Uterus (tissue), 4 donors: Measurements from ENCODE around the gene CCNY. TPM values are rescaled to one million over a fixed set of nuclear protein-coding genes. Genes with fewer than 3 reads are reported as not detected.

Experiments
- DNase-seq, 2 donors: peaks; one replicate each; pipeline ENCODE4 v3.0.0-alpha.2; 2019 to 2020
- H3K27ac ChIP-seq, 2 donors: fragments of 200-600 bp; sonication (generic); 1 replicate in 1 of 2; 2 replicates in 1 of 2; pipeline ENCODE4 v1.5.1; 2016 to 2018
- H3K27me3 ChIP-seq, 2 donors: fragments of 200-600 bp; sonication (generic); one replicate each; pipeline ENCODE4 v1.5.1; 2018 to 2019; ENCODE audit warnings: control low read depth in 1 of 2
- H3K36me3 ChIP-seq, 2 donors: fragments of 200-600 bp; sonication (generic); one replicate each; pipeline ENCODE4 v1.5.1; 2019; ENCODE audit warnings: control low read depth in 1 of 2
- H3K4me1 ChIP-seq, 2 donors: fragments of 200-600 bp; sonication (generic); one replicate each; pipeline ENCODE4 v1.5.1; 2018 to 2019; ENCODE audit warnings: control low read depth in 1 of 2
- H3K4me3 ChIP-seq, 2 donors: fragments of 200-600 bp; sonication (generic); 1 replicate in 1 of 2; 2 replicates in 1 of 2; pipeline ENCODE4 v1.5.1; 2018 to 2019; ENCODE audit warnings: mild to moderate bottlenecking in 1 of 2
- H3K9me3 ChIP-seq, 2 donors: fragments of 200-600 bp; sonication (generic); one replicate each; pipeline ENCODE4 v1.5.1; 2019; ENCODE audit warnings: control low read depth in 1 of 2
- POLR2A ChIP-seq, 2 donors: fragments of 450-650 bp; IDR thresholded peaks; one replicate each; pipeline ENCODE4 v1.6.1; 2016; ENCODE audit warnings: antibody characterized with exemption in 2 of 2, mild to moderate bottlenecking in 1 of 2, moderate library complexity in 1 of 2
- intact Hi-C: fragments of 100-400 bp; cut with DNase I; formaldehyde crosslinking; loops from one replicate; pipeline ENCODE4 v1.15.1; 2023; ENCODE audit warnings: low total_unique reads
- total RNA-seq, 4 donors: library from RNA; depleted of rRNA in 3 of 4; stranded (reverse); fragments of >200 nt in 3 of 4; gene quantifications; one replicate each; pipeline versions ENCODE4 v1.1.0 to v1.2.4, GENCODE V29; 2014 to 2023
- TF ChIP-seq, protein P1 (sequence below), 4 experiments: fragments of 200-600 bp in 2 of 4; fragments of 450-650 bp in 2 of 4; sonication (generic) in 2 of 4; IDR thresholded peaks; one replicate each; pipeline ENCODE4 v1.5.1; 2016 to 2019; ENCODE audit warnings: antibody characterized with exemption in 4 of 4, mild to moderate bottlenecking in 2 of 4, moderate library complexity in 1 of 4
- donor health status: DM: yes; HTN: yes; CAD: no.

The CCNY gene
- total RNA-seq, 4 donors from 2014 or later: 28.2 to 79.2 (median 46.2) TPM

DNA sequence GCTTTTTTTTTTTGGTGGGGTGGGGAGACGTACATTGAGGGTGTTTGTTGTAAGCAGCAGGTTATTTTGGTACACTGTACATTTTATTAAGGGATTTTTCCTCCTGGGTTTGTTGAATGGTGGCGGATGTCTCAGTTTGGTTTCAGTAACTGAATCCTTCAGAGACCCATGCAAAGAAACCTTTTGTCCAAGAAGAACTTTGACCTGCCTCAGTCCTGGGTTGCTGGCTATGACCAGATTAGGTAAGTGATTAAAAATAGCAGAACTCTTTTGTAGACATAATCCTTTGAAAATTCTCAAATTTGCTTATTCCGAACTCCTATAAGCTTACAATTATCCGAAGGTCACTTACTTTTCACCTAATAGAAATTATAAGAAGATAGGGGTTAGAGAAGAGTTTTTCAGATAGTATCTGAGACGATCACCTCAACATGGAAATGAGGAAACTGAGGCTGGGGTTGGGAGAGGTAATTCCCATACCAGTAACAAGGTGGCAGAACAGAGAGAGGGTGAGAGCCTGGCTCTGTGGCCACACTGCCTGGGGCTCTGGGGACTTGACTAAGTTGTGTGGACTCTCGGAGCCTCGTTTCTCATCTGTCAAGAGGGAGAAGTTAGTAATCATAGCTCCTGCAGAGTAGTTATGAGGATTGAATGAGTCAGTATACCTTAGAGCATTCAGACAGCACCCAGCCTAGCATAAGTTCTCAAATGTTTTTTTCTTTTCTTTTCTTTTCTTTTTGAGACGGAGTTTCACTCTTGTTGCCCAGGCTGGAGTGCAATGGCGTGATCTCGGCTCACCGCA is 87.4 kb downstream of the CCNY start:
- Histone ChIP-seq H3K27me3 (no peaks in the 10 kb centered on the region), H3K4me3 (no peak overlapping the region), H3K27ac (peak overlapping the region; percentile 93 to 99), H3K4me1 (peaks cover 17 to 31% of the 10 kb centered on the region in 2 donors), H3K36me3 (no peaks in the 10 kb centered on the region), H3K9me3 (no peaks in the 10 kb centered on the region)
- TF ChIP-seq, protein P1, sequence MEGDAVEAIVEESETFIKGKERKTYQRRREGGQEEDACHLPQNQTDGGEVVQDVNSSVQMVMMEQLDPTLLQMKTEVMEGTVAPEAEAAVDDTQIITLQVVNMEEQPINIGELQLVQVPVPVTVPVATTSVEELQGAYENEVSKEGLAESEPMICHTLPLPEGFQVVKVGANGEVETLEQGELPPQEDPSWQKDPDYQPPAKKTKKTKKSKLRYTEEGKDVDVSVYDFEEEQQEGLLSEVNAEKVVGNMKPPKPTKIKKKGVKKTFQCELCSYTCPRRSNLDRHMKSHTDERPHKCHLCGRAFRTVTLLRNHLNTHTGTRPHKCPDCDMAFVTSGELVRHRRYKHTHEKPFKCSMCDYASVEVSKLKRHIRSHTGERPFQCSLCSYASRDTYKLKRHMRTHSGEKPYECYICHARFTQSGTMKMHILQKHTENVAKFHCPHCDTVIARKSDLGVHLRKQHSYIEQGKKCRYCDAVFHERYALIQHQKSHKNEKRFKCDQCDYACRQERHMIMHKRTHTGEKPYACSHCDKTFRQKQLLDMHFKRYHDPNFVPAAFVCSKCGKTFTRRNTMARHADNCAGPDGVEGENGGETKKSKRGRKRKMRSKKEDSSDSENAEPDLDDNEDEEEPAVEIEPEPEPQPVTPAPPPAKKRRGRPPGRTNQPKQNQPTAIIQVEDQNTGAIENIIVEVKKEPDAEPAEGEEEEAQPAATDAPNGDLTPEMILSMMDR (IDR thresholded peaks at IDR 0.05): no peak
- TF ChIP-seq POLR2A (IDR thresholded peaks at IDR 0.05): no peak
- DNase-seq: peak in 1 of 2 donors; percentile 24
- intact Hi-C loops: no loop called here

DNA sequence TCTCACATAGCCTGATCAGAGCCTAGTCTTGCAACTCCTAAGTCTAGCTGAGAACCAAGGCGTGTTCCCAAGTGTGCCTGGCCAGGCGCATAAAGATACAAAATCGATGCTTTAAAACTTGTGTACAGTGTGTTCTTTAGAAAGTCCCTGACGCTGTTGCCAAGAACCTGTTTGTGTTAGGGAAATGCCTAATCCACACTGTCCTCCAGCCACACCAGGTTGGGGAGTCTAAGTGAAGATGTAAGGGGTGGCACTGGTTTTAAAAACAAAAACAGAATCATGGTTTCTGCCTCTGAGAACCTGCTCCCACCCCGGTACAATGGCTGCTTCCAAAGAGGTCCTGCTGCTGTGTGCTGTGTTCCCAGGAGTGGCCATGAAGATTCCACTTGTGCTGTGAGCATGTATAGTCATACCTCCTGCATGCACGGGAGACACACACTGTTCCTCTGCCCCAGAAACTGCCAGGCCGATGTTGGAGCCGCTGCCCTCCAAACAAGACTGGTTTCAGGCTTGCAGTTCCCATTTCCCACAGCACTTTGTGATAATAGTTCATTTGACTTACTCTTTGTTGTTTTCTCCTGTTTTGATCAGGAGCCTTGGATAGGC is 88.5 kb downstream of the CCNY start:
- Histone ChIP-seq H3K4me1 (peaks cover 17 to 31% of the 10 kb centered on the region in 2 donors), H3K9me3 (no peaks in the 10 kb centered on the region), H3K36me3 (no peaks in the 10 kb centered on the region), H3K27ac (peak overlapping the region; percentile 93 to 99), H3K27me3 (no peaks in the 10 kb centered on the region), H3K4me3 (no peak overlapping the region)
- intact Hi-C loops: no loop called here
- TF ChIP-seq POLR2A (IDR thresholded peaks at IDR 0.05): no peak
- TF ChIP-seq, protein P1 (IDR thresholded peaks at IDR 0.05): no peak
- peak in 1 of 2 donors; percentile 24 for DNase-seq

DNA sequence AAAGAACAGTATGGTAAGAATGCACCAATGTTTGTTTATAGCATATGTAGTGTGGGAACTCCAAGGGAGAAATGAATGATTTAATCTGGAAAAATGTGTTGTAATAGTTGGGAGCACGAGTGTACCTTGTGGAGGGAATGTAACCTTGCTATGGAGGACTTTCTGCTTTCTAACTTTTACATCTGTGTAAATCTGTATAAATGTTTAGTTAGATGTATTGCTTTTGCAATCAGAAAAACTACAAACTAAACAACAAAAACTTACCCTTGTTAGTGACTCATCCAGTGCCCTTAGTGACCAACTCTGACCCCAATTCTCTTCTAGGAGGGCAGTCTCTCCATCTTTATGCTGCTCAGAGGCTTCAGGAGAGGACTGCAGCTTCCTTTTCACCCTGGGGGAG is 89.3 kb downstream of the CCNY start:
- Histone ChIP-seq H3K27ac (peak overlapping the region; percentile 93 to 99), H3K4me3 (no peak overlapping the region), H3K36me3 (no peaks in the 10 kb centered on the region), H3K4me1 (peaks cover 12 to 26% of the 10 kb centered on the region in 2 donors), H3K27me3 (no peaks in the 10 kb centered on the region), H3K9me3 (no peaks in the 10 kb centered on the region)
- no peak for DNase-seq
- intact Hi-C loops: no loop called here
- TF ChIP-seq POLR2A (IDR thresholded peaks at IDR 0.05): no peak
- TF ChIP-seq, protein P1 (IDR thresholded peaks at IDR 0.05): peak in 2 of 4 experiments; percentile 24 to 31

GRCh38 chr10:35426657-35427056 is 90.3 kb downstream of the CCNY start:
- peak overlapping the region; percentile 93 to 99 for H3K27ac ChIP-seq
- intact Hi-C loops: no loop called here
- TF ChIP-seq POLR2A (IDR thresholded peaks at IDR 0.05): no peak
- TF ChIP-seq, protein P1 (IDR thresholded peaks at IDR 0.05): no peak
- H3K4me1 ChIP-seq: peaks cover 6 to 21% of the 10 kb centered on the region in 2 donors
- no peaks in the 10 kb centered on the region for H3K9me3 ChIP-seq
- H3K27me3 ChIP-seq: no peaks in the 10 kb centered on the region
- no peak overlapping the region for H3K4me3 ChIP-seq
- DNase-seq: peak in 1 of 2 donors; percentile 1
- no peaks in the 10 kb centered on the region for H3K36me3 ChIP-seq

DNA sequence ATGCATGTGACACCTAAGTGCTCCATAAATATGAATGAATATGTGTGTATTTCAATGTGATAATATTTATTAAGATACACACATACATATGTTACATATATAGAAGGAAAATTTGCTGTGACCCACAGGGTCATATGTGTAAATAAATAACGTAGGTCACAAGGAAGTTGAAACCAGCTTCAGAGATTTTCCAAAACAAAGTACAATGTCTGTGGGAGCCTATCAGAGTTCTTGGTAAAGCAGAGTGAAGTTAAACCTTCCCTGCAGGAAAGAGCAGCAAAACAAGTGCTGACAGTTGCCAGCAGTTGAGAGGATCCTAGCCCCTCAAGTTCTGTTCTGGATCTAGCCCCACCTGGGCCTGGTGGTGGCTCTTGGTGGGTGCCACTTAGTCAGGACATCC is 91.2 kb downstream of the CCNY start:
- Histone ChIP-seq H3K9me3 (no peaks in the 10 kb centered on the region), H3K4me3 (no peak overlapping the region), H3K36me3 (no peaks in the 10 kb centered on the region), H3K27ac (no peak overlapping the region), H3K27me3 (no peaks in the 10 kb centered on the region), H3K4me1 (peaks cover 6 to 20% of the 10 kb centered on the region in 2 donors)
- intact Hi-C loops: no loop called here
- DNase-seq: no peak
- no peak for TF ChIP-seq POLR2A (IDR thresholded peaks at IDR 0.05)
- TF ChIP-seq, protein P1 (IDR thresholded peaks at IDR 0.05): no peak
